ENCODE measurements around the gene MEGF11.

- TF ChIP-seq CTCF (IDR thresholded peaks at IDR 0.05) (no peak), POLR2A (IDR thresholded peaks at IDR 0.05; ENCODE audit: low read depth) (no peak), POLR2AphosphoS5 (IDR thresholded peaks at IDR 0.05) (no peak)
Observed at GRCh38 chr15:65931221-65931620, 322.3 kb downstream of the MEGF11 start.
